Gastroesophageal sphincter (tissue), 4 donors: ENCODE results near the gene PPP2CA. TPM values are rescaled to one million over a fixed set of nuclear protein-coding genes. Genes with fewer than 3 reads are reported as not detected.
"Not testable (repeated sequence)": the region's sequence is repeated elsewhere in the genome, so short reads cannot be mapped to it uniquely, and the experiment has no call there.

ENCODE experiments used
- ATAC-seq: fragments of 150-250 bp; one replicate; pipeline ENCODE4 v1.9.1; 2016; ENCODE audit warnings: mild to moderate bottlenecking, moderate library complexity
- H3K27ac ChIP-seq, 4 donors: fragments of 200-600 bp; sonication (generic) in 3 of 4; 1 replicate in 3 of 4; 2 replicates in 1 of 4; pipeline ENCODE4 v1.5.1; 2016 to 2019
- H3K27me3 ChIP-seq: fragments of 200-600 bp; sonication (generic); one replicate; pipeline ENCODE4 v1.5.1; 2019
- H3K36me3 ChIP-seq, 2 donors: fragments of 200-600 bp; sonication (generic); one replicate each; pipeline ENCODE4 v1.5.1; 2019; ENCODE audit warnings: control low read depth in 1 of 2
- H3K4me1 ChIP-seq, 3 donors: fragments of 200-600 bp; sonication (generic); 1 replicate in 2 of 3; 2 replicates in 1 of 3; pipeline ENCODE4 v1.5.1; 2016 to 2019; ENCODE audit warnings: control low read depth in 2 of 3
- H3K4me3 ChIP-seq, 2 donors: fragments of 200-600 bp; sonication (generic); one replicate each; pipeline ENCODE4 v1.5.1; 2019; ENCODE audit warnings: mild to moderate bottlenecking in 1 of 2, moderate library complexity in 1 of 2
- H3K9me3 ChIP-seq, 3 donors: fragments of 200-600 bp; sonication (generic); one replicate each; pipeline ENCODE4 v1.5.1; 2017 to 2019; ENCODE audit warnings: control low read depth in 2 of 3
- EP300 ChIP-seq: sonication (generic); formaldehyde crosslinking; IDR thresholded peaks from one replicate; pipeline ENCODE4 v1.6.1; 2017; ENCODE audit warnings: antibody characterized with exemption, mild to moderate bottlenecking
- POLR2A ChIP-seq, 2 donors: fragments of 450-650 bp; IDR thresholded peaks; one replicate each; pipeline ENCODE4 v1.6.1; 2017; ENCODE audit warnings: antibody characterized with exemption in 2 of 2, mild to moderate bottlenecking in 2 of 2, moderate library complexity in 1 of 2
- POLR2AphosphoS5 ChIP-seq: sonication (generic); formaldehyde crosslinking; IDR thresholded peaks from one replicate; pipeline ENCODE4 v1.6.1; 2017; ENCODE audit warnings: antibody characterized with exemption
- WGBS, 2 donors: methylation state at CpG; one replicate each; pipeline ENCODE4 v1.1.5; 2018; ENCODE audit warnings: low coverage in 1 of 2; 5-methylcytosine and 5-hydroxymethylcytosine counted together
- total RNA-seq, 4 donors: library from RNA; depleted of rRNA; stranded (reverse); fragments of >200 nt; gene quantifications; one replicate each; pipeline ENCODE4 v1.1.0, GENCODE V29; 2016
- TF ChIP-seq, protein P1 (sequence below), 4 experiments: fragments of 200-600 bp in 2 of 4; fragments of 450-650 bp in 2 of 4; sonication (generic) in 1 of 4; IDR thresholded peaks; one replicate each; pipeline ENCODE4 v1.5.1; 2017 to 2019; ENCODE audit warnings: antibody characterized with exemption in 4 of 4, mild to moderate bottlenecking in 2 of 4, moderate library complexity in 2 of 4

Gene PPP2CA
- total RNA-seq, 4 donors from 2014 or later: 116 to 212 (median 129) TPM

DNA sequence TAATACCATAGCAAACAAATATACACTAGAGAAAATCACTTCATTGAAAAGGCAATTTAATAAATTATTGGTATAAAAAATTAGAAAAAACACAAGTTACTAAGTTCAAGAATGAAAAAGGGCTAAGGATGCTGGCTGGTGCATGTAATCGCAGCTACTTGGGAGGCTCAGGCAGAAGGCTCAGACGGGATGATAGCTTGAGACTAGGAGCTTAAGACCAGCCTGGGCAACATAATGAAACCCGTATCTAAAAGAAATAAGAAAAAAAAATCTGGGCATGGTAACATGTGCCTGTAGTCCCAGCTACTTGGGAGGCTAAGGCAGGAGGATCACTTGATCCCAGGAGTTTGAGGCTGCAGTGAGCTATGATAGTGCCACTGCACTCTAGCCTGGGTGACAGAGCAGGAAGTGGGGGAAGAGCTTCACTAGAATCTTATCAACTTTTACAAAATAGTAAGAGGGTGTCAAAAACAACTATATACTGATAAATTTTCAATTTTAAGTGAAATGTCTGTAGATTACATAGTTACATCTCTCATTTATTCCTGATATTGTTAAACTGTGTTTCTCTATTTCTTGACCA is 42.2 kb upstream of the PPP2CA start:
- 79 to 100% methylated on average over 1 to 3 of the region's 3 CpGs for WGBS, 2 donors
- no peaks in the 10 kb centered on the region for H3K36me3 ChIP-seq

DNA sequence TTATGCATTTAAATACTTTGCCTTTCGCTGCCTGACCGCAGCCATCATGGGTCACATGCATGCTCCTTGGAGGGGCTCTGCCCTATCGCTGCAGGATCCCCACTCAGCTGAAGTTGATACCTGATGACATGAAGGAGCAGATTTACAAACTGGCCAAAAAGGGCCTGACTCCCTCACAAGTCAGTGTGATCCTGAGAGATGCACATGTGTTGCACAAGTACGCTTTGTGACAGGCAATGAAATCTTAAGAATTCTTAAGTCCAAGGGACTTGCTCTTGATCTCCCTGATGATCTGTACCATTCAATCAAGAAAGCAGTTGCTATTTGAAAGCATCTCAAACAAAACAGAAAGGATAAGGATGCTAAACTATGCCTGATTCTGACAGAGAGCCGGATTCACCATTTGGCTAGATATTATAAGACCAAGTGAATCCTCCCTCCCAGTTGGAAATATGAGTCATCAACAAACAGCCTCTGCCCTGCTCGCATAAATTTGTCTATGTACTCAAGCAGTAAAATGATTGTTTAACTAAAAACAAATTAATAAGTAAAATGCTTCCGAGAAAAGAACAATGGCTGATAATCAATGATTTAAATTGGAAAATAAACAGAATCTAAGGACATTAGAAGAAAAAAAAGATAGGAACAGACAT is 41.6 kb upstream of the PPP2CA start:
- Histone ChIP-seq H3K9me3 (peaks cover 0 to 10% (median 0%) of the 10 kb centered on the region in 3 donors), H3K27ac (no peak overlapping the region), H3K27me3 (no peaks in the 10 kb centered on the region), H3K4me1 (no peaks in the 10 kb centered on the region), H3K36me3 (no peaks in the 10 kb centered on the region), H3K4me3 (no peak overlapping the region)
- ATAC-seq: no peak
- 71 to 73% methylated on average over 6 of the region's 7 CpGs for WGBS, 2 donors
- TF ChIP-seq, protein P1, sequence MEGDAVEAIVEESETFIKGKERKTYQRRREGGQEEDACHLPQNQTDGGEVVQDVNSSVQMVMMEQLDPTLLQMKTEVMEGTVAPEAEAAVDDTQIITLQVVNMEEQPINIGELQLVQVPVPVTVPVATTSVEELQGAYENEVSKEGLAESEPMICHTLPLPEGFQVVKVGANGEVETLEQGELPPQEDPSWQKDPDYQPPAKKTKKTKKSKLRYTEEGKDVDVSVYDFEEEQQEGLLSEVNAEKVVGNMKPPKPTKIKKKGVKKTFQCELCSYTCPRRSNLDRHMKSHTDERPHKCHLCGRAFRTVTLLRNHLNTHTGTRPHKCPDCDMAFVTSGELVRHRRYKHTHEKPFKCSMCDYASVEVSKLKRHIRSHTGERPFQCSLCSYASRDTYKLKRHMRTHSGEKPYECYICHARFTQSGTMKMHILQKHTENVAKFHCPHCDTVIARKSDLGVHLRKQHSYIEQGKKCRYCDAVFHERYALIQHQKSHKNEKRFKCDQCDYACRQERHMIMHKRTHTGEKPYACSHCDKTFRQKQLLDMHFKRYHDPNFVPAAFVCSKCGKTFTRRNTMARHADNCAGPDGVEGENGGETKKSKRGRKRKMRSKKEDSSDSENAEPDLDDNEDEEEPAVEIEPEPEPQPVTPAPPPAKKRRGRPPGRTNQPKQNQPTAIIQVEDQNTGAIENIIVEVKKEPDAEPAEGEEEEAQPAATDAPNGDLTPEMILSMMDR (IDR thresholded peaks at IDR 0.05): no peak
- TF ChIP-seq POLR2AphosphoS5 (no peak), POLR2A (IDR thresholded peaks at IDR 0.05) (no peak), EP300 (no peak)

More for the DNA sequence above, 42.2 kb upstream of the PPP2CA start:
- H3K27me3 ChIP-seq: no peaks in the 10 kb centered on the region
- peaks cover 0 to 7% (median 0%) of the 10 kb centered on the region in 3 donors for H3K9me3 ChIP-seq
- no peak for ATAC-seq
- H3K4me3 ChIP-seq: no peak overlapping the region
- H3K4me1 ChIP-seq: no peaks in the 10 kb centered on the region
- TF ChIP-seq EP300: no peak
- TF ChIP-seq, protein P1 (IDR thresholded peaks at IDR 0.05): no peak
- no peak for TF ChIP-seq POLR2AphosphoS5
- TF ChIP-seq POLR2A (IDR thresholded peaks at IDR 0.05): no peak
- no peak overlapping the region for H3K27ac ChIP-seq

DNA sequence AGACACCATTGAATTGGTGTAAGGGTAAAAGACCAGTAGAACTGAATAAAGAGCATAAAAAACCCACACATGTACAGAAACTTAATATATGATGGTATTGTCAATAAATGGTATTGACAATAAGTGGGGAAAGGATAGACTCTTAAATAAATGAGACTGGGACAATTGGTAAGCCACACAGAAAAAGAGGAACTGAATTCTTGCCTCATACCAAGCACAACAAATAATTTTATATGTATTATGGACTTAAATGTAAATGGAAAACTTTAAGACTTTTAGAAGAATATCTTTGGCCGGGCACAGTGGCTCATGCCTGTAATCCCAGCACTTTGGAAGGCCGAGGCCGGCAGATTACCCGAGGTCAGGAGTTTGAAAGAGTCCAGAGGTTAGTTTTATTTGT is 37.9 kb upstream of the PPP2CA start:
- TF ChIP-seq EP300: no peak
- no peak for TF ChIP-seq POLR2A (IDR thresholded peaks at IDR 0.05)
- TF ChIP-seq, protein P1 (IDR thresholded peaks at IDR 0.05): no peak
- no peak for TF ChIP-seq POLR2AphosphoS5
- 87 to 91% methylated on average over 4 of the region's 4 CpGs for WGBS, 2 donors
- no peaks in the 10 kb centered on the region for H3K4me1 ChIP-seq
- no peak for ATAC-seq
- H3K36me3 ChIP-seq: no peaks in the 10 kb centered on the region
- H3K4me3 ChIP-seq: no peak overlapping the region
- peaks cover 0 to 6% (median 0%) of the 10 kb centered on the region in 3 donors for H3K9me3 ChIP-seq
- H3K27me3 ChIP-seq: no peaks in the 10 kb centered on the region
- no peak overlapping the region for H3K27ac ChIP-seq

DNA sequence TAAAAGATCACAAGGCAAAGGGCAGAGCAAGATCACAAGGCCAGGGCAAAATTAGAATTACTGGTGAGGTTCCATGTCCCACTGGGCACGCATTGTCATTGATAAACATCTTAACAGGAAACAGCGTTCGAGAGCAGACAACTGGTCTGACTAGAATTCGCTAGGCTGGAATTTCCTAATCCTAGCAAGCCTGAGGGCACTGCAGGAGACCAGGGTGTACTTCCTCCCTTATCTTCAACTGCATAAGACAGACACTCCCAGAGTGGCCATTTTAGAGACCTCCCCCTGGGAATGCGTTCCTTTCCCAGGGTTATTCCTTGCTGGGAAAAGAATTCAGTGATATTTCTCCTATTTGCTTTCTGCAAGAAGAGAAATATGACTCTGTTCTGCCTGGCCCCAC is 36.8 kb upstream of the PPP2CA start:
- WGBS, 2 donors: 74 to 82% methylated on average over 2 to 5 of the region's 5 CpGs
- ATAC-seq, H3K27me3 ChIP-seq, H3K27ac ChIP-seq, H3K4me3 ChIP-seq, H3K9me3 ChIP-seq, H3K4me1 ChIP-seq, H3K36me3 ChIP-seq: not testable (repeated sequence)

DNA sequence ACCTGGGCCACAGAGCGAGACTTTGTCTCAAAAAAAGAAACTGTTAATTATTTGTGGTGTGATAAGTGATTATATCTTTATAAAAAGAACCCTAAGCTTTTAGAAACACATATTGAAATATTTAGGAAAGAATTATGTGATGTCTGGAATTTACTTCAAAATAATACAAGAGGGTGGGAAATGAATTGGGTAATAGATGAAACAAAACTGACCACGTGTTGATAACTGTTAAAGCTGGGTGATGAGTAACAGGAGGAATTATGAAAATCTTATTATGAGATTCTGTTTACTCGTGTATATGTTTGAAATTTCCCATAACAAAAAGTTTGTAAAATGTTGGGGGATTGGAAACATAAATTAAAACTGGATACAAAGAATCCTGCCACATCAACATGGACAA is 33.0 kb upstream of the PPP2CA start:
- no peaks in the 10 kb centered on the region for H3K4me1 ChIP-seq

More for the DNA sequence above, 33.0 kb upstream of the PPP2CA start:
- H3K27me3 ChIP-seq: no peaks in the 10 kb centered on the region
- H3K4me3 ChIP-seq: no peak overlapping the region
- WGBS, 2 donors: 76 to 87% methylated on average over 3 of the region's 3 CpGs
- H3K36me3 ChIP-seq: no peaks in the 10 kb centered on the region
- TF ChIP-seq POLR2AphosphoS5 (no peak), POLR2A (IDR thresholded peaks at IDR 0.05) (no peak), EP300 (no peak)
- TF ChIP-seq, protein P1 (IDR thresholded peaks at IDR 0.05): no peak
- H3K27ac ChIP-seq: no peak overlapping the region
- no peak for ATAC-seq
- H3K9me3 ChIP-seq: peaks cover 0 to 6% (median 0%) of the 10 kb centered on the region in 3 donors
